ENCODE results near the gene SLC41A3.

- TF ChIP-seq USF1 (IDR thresholded peaks at IDR 0.05; ENCODE audit: borderline replicate concordance, extremely low read length, insufficient read depth, low read depth, low read length) (no peak), EZH2 (IDR thresholded peaks at IDR 0.05; ENCODE audit: borderline replicate concordance, control insufficient read depth, low read depth, low read length) (no peak), CREM (IDR thresholded peaks at IDR 0.05; ENCODE audit: low read depth) (no peak), BRCA1 (IDR thresholded peaks at IDR 0.05; ENCODE audit: low read depth, low read length) (no peak), CTCF (IDR thresholded peaks at IDR 0.05 in 2 of 3, conservative IDR thresholded peaks at IDR 0.05 in 1 of 3; ENCODE audit: control insufficient read depth in 2 of 3, extremely low read depth in 1 of 3, insufficient read depth in 1 of 3, low read depth in 3 of 3, low read length in 3 of 3) (no peak), FOXK2 (IDR thresholded peaks at IDR 0.05) (no peak), BHLHE40 (IDR thresholded peaks at IDR 0.05; ENCODE audit: borderline replicate concordance in 1 of 2, low read depth in 2 of 2, low read length in 1 of 2) (no peak)
- TF ChIP-seq, protein P1, sequence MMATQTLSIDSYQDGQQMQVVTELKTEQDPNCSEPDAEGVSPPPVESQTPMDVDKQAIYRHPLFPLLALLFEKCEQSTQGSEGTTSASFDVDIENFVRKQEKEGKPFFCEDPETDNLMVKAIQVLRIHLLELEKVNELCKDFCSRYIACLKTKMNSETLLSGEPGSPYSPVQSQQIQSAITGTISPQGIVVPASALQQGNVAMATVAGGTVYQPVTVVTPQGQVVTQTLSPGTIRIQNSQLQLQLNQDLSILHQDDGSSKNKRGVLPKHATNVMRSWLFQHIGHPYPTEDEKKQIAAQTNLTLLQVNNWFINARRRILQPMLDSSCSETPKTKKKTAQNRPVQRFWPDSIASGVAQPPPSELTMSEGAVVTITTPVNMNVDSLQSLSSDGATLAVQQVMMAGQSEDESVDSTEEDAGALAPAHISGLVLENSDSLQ (IDR thresholded peaks at IDR 0.05), result no peak
- TF ChIP-seq, protein P2, sequence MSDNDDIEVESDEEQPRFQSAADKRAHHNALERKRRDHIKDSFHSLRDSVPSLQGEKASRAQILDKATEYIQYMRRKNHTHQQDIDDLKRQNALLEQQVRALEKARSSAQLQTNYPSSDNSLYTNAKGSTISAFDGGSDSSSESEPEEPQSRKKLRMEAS (IDR thresholded peaks at IDR 0.05; ENCODE audit: low read depth, low read length), result no peak
These were observed 20.5 kb downstream of the SLC41A3 start for GRCh38 chr3:126063358-126063965.
